ENCODE results near the gene PRKCI. TPM values are rescaled to one million over a fixed set of nuclear protein-coding genes. Genes with fewer than 3 reads are reported as not detected.

PRKCI gene
- total and polyA plus RNA-seq, 2 donors (not counting 1 experiment from before 2014, with no cell fraction given): 1.8 to 11.1 TPM

GRCh38 chr3:170270282-170270881, 48.2 kb downstream of the PRKCI start:
- H3K9me3 ChIP-seq (ENCODE audit: control extremely low read depth in 1 of 3, control insufficient read depth in 2 of 3, insufficient read depth in 1 of 3, low read length in 2 of 3): no peaks in the 10 kb centered on the region
- no peaks in the 10 kb centered on the region for H3K4me1 ChIP-seq (ENCODE audit: control insufficient read depth in 2 of 2, insufficient read depth in 2 of 2, low read length in 2 of 2)
- 93% methylated on average over 5 of the region's 11 CpGs for WGBS (ENCODE audit: insufficient coverage)
- H3K36me3 ChIP-seq (replicated peaks in 1 of 2; ENCODE audit: control extremely low read depth in 1 of 2, control insufficient read depth in 1 of 2, extremely low read depth in 1 of 2, insufficient read depth in 2 of 2, low read length in 1 of 2): peaks cover 0 to 3% of the 10 kb centered on the region in 2 experiments
- no peaks in the 10 kb centered on the region for H3K27me3 ChIP-seq (replicated peaks in 1 of 4; ENCODE audit: control extremely low read depth in 1 of 4, control insufficient read depth in 3 of 4, insufficient read depth in 4 of 4, low read length in 3 of 4)
- ChIA-PET CTCF (interaction anchor here (0.6 to 0.7 kb wide), 4 partner anchors 9 to 229 kb away, joined by 3 to 5 read pairs (median 4); no protein-coding TSS in a partner anchor), POLR2A (no interaction called here)
- intact Hi-C loops (cut with micrococcal nuclease): no loop called here
- TF ChIP-seq EZH2 (IDR thresholded peaks at IDR 0.05; ENCODE audit: borderline replicate concordance, insufficient read depth, low read depth, low read length, poor library complexity, severe bottlenecking): no peak
- TF ChIP-seq, protein P1, sequence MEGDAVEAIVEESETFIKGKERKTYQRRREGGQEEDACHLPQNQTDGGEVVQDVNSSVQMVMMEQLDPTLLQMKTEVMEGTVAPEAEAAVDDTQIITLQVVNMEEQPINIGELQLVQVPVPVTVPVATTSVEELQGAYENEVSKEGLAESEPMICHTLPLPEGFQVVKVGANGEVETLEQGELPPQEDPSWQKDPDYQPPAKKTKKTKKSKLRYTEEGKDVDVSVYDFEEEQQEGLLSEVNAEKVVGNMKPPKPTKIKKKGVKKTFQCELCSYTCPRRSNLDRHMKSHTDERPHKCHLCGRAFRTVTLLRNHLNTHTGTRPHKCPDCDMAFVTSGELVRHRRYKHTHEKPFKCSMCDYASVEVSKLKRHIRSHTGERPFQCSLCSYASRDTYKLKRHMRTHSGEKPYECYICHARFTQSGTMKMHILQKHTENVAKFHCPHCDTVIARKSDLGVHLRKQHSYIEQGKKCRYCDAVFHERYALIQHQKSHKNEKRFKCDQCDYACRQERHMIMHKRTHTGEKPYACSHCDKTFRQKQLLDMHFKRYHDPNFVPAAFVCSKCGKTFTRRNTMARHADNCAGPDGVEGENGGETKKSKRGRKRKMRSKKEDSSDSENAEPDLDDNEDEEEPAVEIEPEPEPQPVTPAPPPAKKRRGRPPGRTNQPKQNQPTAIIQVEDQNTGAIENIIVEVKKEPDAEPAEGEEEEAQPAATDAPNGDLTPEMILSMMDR (IDR thresholded peaks at IDR 0.05): no peak
- no peak overlapping the region for H3K4me3 ChIP-seq (ENCODE audit: control extremely low read depth in 1 of 5, extremely low read depth in 1 of 5, insufficient read depth in 1 of 5, low read depth in 2 of 5, low read length in 4 of 5)
- no peaks in the 10 kb centered on the region for H3K79me2 ChIP-seq (ENCODE audit: control insufficient read depth, insufficient read depth, low read length)
- H3K27ac ChIP-seq (ENCODE audit: low read length in 2 of 2): no peak overlapping the region
- no peaks in the 10 kb centered on the region for H4K20me1 ChIP-seq (ENCODE audit: control insufficient read depth, insufficient read depth, low read length, poor library complexity, severe bottlenecking)
- no peak for DNase-seq
- H3K9me3 Mint-ChIP-seq (ENCODE audit: insufficient read depth): no peaks in the 10 kb centered on the region
- no peak overlapping the region for H3K27ac Mint-ChIP-seq
- no peak overlapping the region for H3K4me3 Mint-ChIP-seq
- ATAC-seq (ENCODE audit: low read depth): no peak
- no peak overlapping the region for H3K9ac ChIP-seq (ENCODE audit: low read length)
- no peak overlapping the region for H2AFZ ChIP-seq (ENCODE audit: insufficient read depth, low read depth, low read length, poor library complexity, severe bottlenecking)
- H3K27me3 Mint-ChIP-seq: no peaks in the 10 kb centered on the region
- H3K4me1 Mint-ChIP-seq: no peaks in the 10 kb centered on the region
- H3K4me2 ChIP-seq (replicated peaks; ENCODE audit: low read depth, low read length, poor library complexity, severe bottlenecking): no peak overlapping the region

GRCh38 chr3:170274641-170275040, 52.4 kb downstream of the PRKCI start:
- intact Hi-C loops (cut with micrococcal nuclease): no loop called here
- CTCF ChIA-PET: interaction anchor here (0.7 kb wide), 1 partner anchor 13 kb away, joined by 3 read pairs; no protein-coding TSS in a partner anchor

More at GRCh38 chr3:170274641-170275040, 52.4 kb downstream of the PRKCI start:
- Histone ChIP-seq H3K79me2 (ENCODE audit: control insufficient read depth, insufficient read depth, low read length) (no peaks in the 10 kb centered on the region), H3K27me3 (replicated peaks in 1 of 4; ENCODE audit: control extremely low read depth in 1 of 4, control insufficient read depth in 3 of 4, insufficient read depth in 4 of 4, low read length in 3 of 4) (no peaks in the 10 kb centered on the region), H3K9me3 (ENCODE audit: control extremely low read depth in 1 of 3, control insufficient read depth in 2 of 3, insufficient read depth in 1 of 3, low read length in 2 of 3) (no peaks in the 10 kb centered on the region), H3K4me3 (ENCODE audit: control extremely low read depth in 1 of 5, extremely low read depth in 1 of 5, insufficient read depth in 1 of 5, low read depth in 2 of 5, low read length in 4 of 5) (no peak overlapping the region), H3K4me1 (ENCODE audit: control insufficient read depth in 2 of 2, insufficient read depth in 2 of 2, low read length in 2 of 2) (peaks cover 7 to 12% of the 10 kb centered on the region in 2 donors), H3K36me3 (replicated peaks in 1 of 2; ENCODE audit: control extremely low read depth in 1 of 2, control insufficient read depth in 1 of 2, extremely low read depth in 1 of 2, insufficient read depth in 2 of 2, low read length in 1 of 2) (peaks cover 0 to 3% of the 10 kb centered on the region in 2 experiments), H4K20me1 (ENCODE audit: control insufficient read depth, insufficient read depth, low read length, poor library complexity, severe bottlenecking) (no peaks in the 10 kb centered on the region), H3K27ac (ENCODE audit: low read length in 2 of 2) (no peak overlapping the region), H2AFZ (ENCODE audit: insufficient read depth, low read depth, low read length, poor library complexity, severe bottlenecking) (no peak overlapping the region), H3K9ac (ENCODE audit: low read length) (no peak overlapping the region), H3K4me2 (replicated peaks; ENCODE audit: low read depth, low read length, poor library complexity, severe bottlenecking) (no peak overlapping the region)
- no peak overlapping the region for H3K27ac Mint-ChIP-seq
- DNase-seq (no peak), ATAC-seq (ENCODE audit: low read depth) (no peak)
- H3K9me3 Mint-ChIP-seq (ENCODE audit: insufficient read depth): no peaks in the 10 kb centered on the region
- H3K4me1 Mint-ChIP-seq: peaks cover 15% of the 10 kb centered on the region
- no CpG with 5 or more reads among the region's 2 CpGs for WGBS (ENCODE audit: insufficient coverage)
- POLR2A ChIA-PET: no interaction called here
- no peak overlapping the region for H3K4me3 Mint-ChIP-seq
- H3K27me3 Mint-ChIP-seq: no peaks in the 10 kb centered on the region
- TF ChIP-seq, protein P1 (IDR thresholded peaks at IDR 0.05): no peak
- TF ChIP-seq EZH2 (IDR thresholded peaks at IDR 0.05; ENCODE audit: borderline replicate concordance, insufficient read depth, low read depth, low read length, poor library complexity, severe bottlenecking): no peak
